Left colon (tissue), 2 donors: Measurements from ENCODE around the gene DMAC2. TPM values are rescaled to one million over a fixed set of nuclear protein-coding genes. Genes with fewer than 3 reads are reported as not detected.
A peak's percentile ranks its signal among the peaks of the same experiment; 100 is the strongest.
"Not testable (repeated sequence)": the region's sequence is repeated elsewhere in the genome, so short reads cannot be mapped to it uniquely, and the experiment has no call there.

Source experiments
- ATAC-seq: fragments of 200-7000 bp; cut with Tn5 transposase; one replicate; pipeline ENCODE4 v1.9.1; 2020; ENCODE audit warnings: mild to moderate bottlenecking, moderate library complexity
- DNase-seq, 2 donors: peaks; one replicate each; pipeline ENCODE4 v3.0.0-alpha.2; 2020
- intact Hi-C, 2 donors: fragments of 100-400 bp; cut with DNase I in 1 of 2; cut with micrococcal nuclease in 1 of 2; formaldehyde crosslinking; loops; one replicate each; pipeline versions ENCODE4 v1.11.2 to v1.14.0; 2022; cut with DNase I, micrococcal nuclease
- total RNA-seq, 2 donors: library from RNA; stranded (reverse); fragmentation: NEBNext Ultra II Directional; extraction: Animal tissue kit (Norgen Biotek cat#: 25700); gene quantifications; one replicate each; pipeline ENCODE4 v1.2.1, GENCODE V29; 2021
- donor health status: DM: no; HTN: no; CAD: no.
- donor health status: DM: yes; HTN: yes; CAD: no.

The DMAC2 gene
- total RNA-seq, 2 donors from 2014 or later, result 43.6 to 48.9 TPM

DNA sequence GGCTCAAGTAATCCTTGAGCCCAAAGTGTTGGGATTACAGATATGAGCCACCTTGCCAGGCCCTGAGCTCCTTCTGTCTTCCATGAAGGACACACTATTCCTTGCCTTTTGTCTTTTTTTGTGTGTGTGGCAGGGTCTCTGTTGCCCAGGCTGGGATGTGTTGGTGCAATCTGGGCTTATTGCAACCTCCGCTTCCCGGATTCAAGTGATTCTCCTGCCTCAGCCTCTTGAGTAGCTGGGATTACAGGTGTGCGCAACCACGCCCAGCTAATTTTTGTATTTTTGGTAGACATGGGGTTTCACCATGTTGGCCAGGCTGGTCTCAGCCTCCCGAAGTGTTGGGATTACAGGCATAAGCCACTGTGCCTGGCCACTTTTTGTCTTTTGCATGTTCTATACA lies 30.9 kb downstream of the DMAC2 start:
- intact Hi-C loops, ATAC-seq, DNase-seq: not testable (repeated sequence)

- intact Hi-C loops, result no loop called here
- ATAC-seq (peak; percentile 74), DNase-seq (no peak)
Measured at GRCh38 chr19:41408256-41408655, 31.5 kb downstream of the DMAC2 start.

- ATAC-seq (peak; percentile 69), DNase-seq (peak in 1 of 2 donors; percentile 32)
- intact Hi-C loops, result no loop called here
Measured at GRCh38 chr19:41407271-41407670, 32.4 kb downstream of the DMAC2 start.

GRCh38 chr19:41405776-41406175 lies 33.9 kb downstream of the DMAC2 start:
- no peak for DNase-seq
- intact Hi-C loops, result no loop called here
- ATAC-seq, result no peak

DNA sequence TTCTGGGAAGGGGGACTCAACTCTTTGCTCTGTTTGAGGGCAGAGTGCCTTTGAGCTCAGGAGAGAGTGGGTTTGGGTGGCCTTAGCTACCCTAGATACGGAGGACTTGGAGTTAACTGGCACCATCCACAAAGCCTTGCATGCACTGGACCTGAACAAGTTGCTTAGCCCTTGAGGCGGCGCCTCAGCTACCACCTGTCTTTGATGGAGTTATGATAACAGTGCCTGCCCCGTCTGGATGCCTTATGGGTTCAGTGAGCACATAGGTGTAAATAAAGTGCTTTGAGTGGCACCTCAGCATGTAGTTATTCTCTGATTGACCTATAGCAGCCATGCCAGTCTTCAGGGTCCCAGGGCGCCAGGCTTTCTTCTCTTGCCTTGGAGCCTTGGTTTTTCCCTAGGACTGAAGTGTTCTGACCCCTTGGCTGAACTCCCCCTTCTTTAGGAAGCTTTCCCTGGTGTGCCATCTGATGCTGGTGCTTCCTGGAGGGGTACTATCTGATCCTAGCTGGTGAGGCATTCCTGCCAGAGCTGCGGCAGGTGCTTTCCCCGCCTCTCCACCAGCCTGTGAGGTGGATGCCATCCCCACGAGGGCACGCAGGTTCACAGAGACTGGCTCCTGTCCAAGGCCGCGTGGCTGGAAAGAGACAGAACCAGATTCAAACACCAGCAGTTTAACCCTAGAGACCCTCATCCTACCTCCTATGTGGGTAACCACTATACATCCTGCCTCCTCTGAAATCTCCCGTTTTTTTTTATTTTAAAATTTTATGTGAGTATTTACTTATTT lies 36.3 kb downstream of the DMAC2 start:
- no peak for ATAC-seq
- intact Hi-C loops, result no loop called here
- DNase-seq, result no peak

- DNase-seq, result no peak
- intact Hi-C loops, result no loop called here
- no peak for ATAC-seq
Measured at GRCh38 chr19:41402010-41402409, 37.7 kb downstream of the DMAC2 start.

DNA sequence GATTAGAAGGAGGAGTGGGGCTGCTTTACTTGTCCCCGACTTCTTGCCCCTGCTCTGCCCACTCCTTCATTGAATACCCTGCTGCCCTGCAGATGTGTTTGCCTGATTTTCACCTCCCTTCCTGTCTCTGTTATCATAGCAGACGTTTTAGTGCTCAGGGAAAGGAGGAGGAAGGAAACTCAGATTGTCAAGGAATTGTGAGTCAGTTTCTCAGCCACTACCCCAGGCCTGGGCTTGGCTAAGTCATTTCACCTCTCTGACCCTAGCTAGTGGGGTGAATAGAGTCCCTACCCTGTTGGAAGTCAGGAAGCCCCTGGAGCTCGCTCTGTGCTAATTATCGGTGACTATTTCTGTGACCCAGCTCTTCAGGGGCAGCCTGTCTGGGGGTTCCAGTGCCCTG lies 38.2 kb downstream of the DMAC2 start:
- no peak for DNase-seq
- ATAC-seq, result no peak
- intact Hi-C loops, result no loop called here

GRCh38 chr19:41399525-41399924 lies 40.2 kb downstream of the DMAC2 start:
- ATAC-seq (no peak), DNase-seq (no peak)
- intact Hi-C loops, result no loop called here

DNA sequence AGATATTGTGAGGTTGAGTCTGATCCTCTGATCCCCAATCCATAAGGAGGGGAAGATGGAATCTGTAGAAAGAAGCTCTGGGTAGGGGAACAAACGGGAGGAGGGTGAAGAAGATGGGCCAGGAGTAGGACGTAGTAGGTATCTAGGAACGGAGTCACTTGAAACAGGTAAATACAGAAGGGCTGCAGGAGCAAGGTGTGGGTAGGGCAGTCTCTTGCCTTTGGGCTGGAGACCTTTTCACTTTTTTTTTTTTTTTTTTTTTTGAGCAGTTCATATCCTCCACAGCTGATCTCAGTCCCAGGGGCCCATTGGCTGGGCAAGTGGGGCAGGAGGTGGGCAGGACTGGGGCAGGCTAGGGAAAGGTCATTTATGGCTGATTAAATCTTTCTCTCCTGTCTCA lies 40.6 kb downstream of the DMAC2 start:
- DNase-seq, result no peak
- ATAC-seq, result no peak
- intact Hi-C loops, result no loop called here

DNA sequence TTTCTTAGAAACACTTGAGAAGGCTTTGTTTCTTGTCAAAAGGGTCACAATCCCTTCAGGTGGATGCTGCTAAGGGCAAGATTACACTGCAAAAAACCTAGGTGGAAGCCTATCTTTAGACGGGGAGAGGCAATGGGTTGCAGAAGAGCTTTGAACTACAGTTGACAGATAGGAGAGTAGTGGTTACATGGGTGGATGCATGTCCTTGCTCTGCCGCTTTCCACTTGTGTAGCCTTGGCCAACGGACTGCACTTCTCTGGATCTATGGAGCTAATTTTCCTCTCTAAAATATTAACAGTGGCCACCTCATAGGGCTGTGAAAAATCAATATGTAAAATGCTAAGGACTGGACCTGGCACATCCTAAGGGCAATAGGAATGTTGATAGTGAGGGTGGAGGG lies 41.1 kb downstream of the DMAC2 start:
- no peak for DNase-seq
- intact Hi-C loops, result no loop called here
- ATAC-seq, result no peak

- DNase-seq (no peak), ATAC-seq (no peak)
- intact Hi-C loops, result no loop called here
Measured at GRCh38 chr19:41398050-41398418, 41.7 kb downstream of the DMAC2 start.

DNA sequence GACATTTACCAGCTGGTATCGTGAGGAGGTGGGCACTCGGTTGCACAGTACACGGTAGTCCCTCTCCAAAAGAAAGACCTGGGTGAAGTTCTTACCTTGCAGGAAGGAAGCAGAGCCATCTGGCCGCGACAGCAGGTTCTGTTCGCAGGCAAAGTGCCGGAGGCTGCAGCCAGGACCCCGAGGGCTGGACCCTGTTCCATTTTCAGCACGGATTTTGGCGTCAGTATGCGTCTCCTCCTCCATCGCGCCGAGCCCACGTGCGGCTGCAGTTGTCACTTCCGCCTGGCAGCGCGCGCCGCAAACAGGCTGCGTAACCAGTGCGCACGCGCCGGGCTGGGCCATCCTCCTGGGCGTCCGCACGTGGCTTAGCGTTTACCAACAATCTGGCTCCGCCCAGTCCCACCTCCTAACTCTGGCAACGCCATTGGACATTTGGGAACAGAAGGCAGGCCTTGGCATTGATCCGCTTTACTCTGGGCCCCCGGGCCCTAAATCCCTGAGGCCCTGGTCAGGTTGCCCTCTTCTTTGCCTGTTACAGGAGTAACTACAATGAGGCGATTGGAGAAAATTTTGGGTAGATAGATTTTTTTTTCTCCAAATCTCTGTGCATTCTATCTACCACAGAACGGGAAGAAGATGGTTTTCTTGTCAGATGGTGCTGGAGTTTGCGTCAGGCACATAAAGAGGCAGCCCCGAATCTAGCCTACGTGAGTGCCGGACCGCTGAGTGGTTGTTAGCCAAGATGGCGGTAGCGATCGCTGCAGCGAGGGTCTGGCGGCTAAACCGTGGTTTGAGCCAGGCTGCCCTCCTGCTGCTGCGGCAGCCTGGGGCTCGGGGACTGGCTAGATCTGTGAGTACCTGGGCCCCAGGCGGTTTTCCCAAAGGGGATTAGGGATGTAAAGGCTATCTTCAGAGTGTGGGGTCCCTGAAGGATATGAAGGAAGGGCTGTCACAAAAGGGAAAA lies 42.3 kb downstream of the DMAC2 start, which contains the start of the genes BCKDHA and EXOSC5:
BCKDHA (plus strand) TSS at position 733 of the 964 bp plus-strand sequence; CDS start at position 743, 10 bp downstream.
EXOSC5 (minus strand) TSS at position 274 of the 964 bp plus-strand sequence; CDS start at position 243, 31 bp downstream.
- DNase-seq, result peak; percentile 100
- intact Hi-C loops, result no loop called here
- peak; percentile 99 for ATAC-seq

DNA sequence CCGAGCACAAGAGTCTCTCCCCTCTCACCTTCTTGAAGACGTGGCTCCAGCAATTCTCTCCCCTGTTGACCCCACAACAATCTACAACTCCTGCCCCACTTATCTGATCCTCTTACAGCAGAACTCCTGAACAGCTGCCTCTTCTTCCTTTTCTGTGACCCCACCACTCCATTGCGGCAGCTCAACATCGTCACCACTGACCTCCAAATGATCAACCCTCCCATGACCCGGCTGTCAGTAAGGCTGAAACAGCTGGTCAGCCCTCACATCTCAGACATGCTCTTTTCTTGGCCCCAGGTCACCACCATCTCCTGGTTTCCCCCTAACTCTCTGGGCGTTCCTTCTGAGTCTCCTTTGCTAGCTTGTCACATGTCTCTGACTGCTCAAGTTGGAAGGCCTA lies 44.4 kb downstream of the DMAC2 start:
- intact Hi-C loops, result no loop called here
- ATAC-seq (no peak), DNase-seq (no peak)

DNA sequence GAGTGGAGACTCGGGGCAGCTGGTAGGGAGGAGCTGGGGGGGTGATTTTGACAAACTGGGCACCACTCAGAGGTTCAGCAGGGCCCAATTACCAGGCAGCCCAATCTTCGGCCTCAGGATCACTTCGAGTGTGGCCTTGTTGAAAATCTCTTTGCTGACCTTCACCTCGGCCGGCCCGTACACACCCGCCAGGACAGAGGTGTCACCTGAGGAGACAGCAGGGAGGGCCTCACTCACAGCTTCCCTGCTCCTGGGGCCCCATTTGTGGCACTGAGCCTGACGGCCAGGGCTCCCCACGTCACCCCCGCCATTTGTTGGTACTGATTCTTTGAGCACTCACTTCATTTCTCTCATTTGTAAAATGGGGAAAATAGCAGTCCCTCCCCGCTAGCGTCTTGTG lies 46.9 kb downstream of the DMAC2 start:
- ATAC-seq (no peak), DNase-seq (no peak)
- intact Hi-C loops, result no loop called here

DNA sequence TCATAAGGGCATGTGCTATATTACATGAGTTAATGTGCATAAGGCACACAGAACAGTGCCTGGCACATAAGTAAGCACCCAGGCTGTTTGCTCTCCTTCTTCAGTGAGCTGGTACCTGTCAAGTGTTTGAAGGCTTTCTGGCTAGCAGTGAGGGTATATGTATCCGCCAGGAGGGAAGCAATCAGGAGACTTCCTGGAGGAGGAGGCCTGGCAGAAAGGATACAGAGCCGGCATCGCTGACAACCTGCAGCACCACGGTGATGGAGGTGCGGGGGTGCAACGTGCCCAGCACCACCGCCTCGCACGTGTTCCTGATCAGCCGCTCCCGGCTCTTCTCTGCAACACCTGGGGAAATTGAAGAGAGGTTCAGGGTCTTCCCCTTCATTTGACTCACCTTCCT lies 48.1 kb downstream of the DMAC2 start:
- intact Hi-C loops, result no loop called here
- ATAC-seq (no peak), DNase-seq (no peak)

DNA sequence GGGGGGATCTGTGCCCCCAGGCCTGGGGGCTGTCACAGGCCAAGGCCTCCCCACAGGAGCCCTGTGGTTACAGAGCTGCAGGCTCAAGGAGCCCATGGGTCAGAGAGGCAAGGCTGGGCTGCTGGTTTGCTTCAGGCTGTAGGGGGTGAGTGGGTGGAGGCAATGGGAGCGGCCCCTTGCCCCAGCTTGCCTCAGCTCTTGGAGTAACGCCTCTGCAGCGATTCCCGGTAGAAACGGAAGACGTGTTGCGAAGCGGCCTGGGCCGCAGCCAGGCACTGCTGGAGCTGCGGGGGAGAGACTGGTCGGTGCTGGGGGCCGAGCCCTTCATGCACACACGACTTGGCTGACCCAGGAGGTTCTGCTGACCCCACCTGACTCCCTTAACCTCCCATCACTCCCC lies 53.3 kb downstream of the DMAC2 start:
- no peak for ATAC-seq
- DNase-seq, result no peak
- intact Hi-C loops, result no loop called here

- intact Hi-C loops, result no loop called here
- DNase-seq, result no peak
- no peak for ATAC-seq
Measured at GRCh38 chr19:41384351-41384750, 55.4 kb downstream of the DMAC2 start.

GRCh38 chr19:41381536-41381935 lies 58.2 kb downstream of the DMAC2 start:
- intact Hi-C loops, DNase-seq: not testable (repeated sequence)

More at GRCh38 chr19:41381536-41381935, 58.2 kb downstream of the DMAC2 start:
- not testable (repeated sequence) for ATAC-seq
